Dendritic cell treated with granulocyte-macrophage colony-stimulating factor and Interleukin-4, amounts not matched to agents 40 ng/mL and 50 ng/mL, for 4 days (primary cell): ENCODE measurements around the gene LINC00632.

Source experiments
- H3K27ac Mint-ChIP-seq: one replicate; pipeline ENCODE4 v1.8.0; 2022; ENCODE audit warnings: mild to moderate bottlenecking, mixed read lengths
- H3K27me3 Mint-ChIP-seq: one replicate; pipeline ENCODE4 v1.8.0; 2022; ENCODE audit warnings: mild to moderate bottlenecking, mixed read lengths
- H3K36me3 Mint-ChIP-seq: one replicate; pipeline ENCODE4 v1.8.0; 2022; ENCODE audit warnings: low read depth, mixed read lengths
- H3K4me1 Mint-ChIP-seq: one replicate; pipeline ENCODE4 v1.8.0; 2022; ENCODE audit warnings: low read depth, mixed read lengths
- H3K4me3 Mint-ChIP-seq: one replicate; pipeline ENCODE4 v1.8.0; 2022; ENCODE audit warnings: mild to moderate bottlenecking, moderate library complexity, mixed read lengths
- H3K9me3 Mint-ChIP-seq: one replicate; pipeline ENCODE4 v1.8.0; 2022; ENCODE audit warnings: mixed read lengths
- intact Hi-C: fragments of 100-400 bp; cut with micrococcal nuclease; formaldehyde crosslinking; loops from one replicate; pipeline ENCODE4 v1.15.0; 2022

LINC00632 gene

GRCh38 chrX:140724309-140724708 lies 14.8 kb downstream of the LINC00632 start:
- no peaks in the 10 kb centered on the region for H3K27me3 Mint-ChIP-seq
- no peak overlapping the region for H3K27ac Mint-ChIP-seq
- H3K36me3 Mint-ChIP-seq, result no peaks in the 10 kb centered on the region
- no peak overlapping the region for H3K4me3 Mint-ChIP-seq
- intact Hi-C loops, result no loop called here
- no peaks in the 10 kb centered on the region for H3K4me1 Mint-ChIP-seq
- H3K9me3 Mint-ChIP-seq, result no peaks in the 10 kb centered on the region

GRCh38 chrX:140724736-140725135 lies 15.2 kb downstream of the LINC00632 start:
- no peaks in the 10 kb centered on the region for H3K36me3 Mint-ChIP-seq
- no peaks in the 10 kb centered on the region for H3K27me3 Mint-ChIP-seq
- H3K9me3 Mint-ChIP-seq, result no peaks in the 10 kb centered on the region
- no peak overlapping the region for H3K4me3 Mint-ChIP-seq
- no peaks in the 10 kb centered on the region for H3K4me1 Mint-ChIP-seq
- no peak overlapping the region for H3K27ac Mint-ChIP-seq
- intact Hi-C loops, result no loop called here

- Mint-ChIP-seq H3K9me3 (no peaks in the 10 kb centered on the region), H3K4me3 (no peak overlapping the region), H3K4me1 (no peaks in the 10 kb centered on the region), H3K36me3 (no peaks in the 10 kb centered on the region), H3K27me3 (no peaks in the 10 kb centered on the region), H3K27ac (no peak overlapping the region)
- intact Hi-C loops, result no loop called here
These were observed 15.9 kb downstream of the LINC00632 start for GRCh38 chrX:140725500-140725899.

- Mint-ChIP-seq H3K36me3 (no peaks in the 10 kb centered on the region), H3K4me1 (no peaks in the 10 kb centered on the region), H3K9me3 (no peaks in the 10 kb centered on the region), H3K4me3 (no peak overlapping the region), H3K27ac (no peak overlapping the region), H3K27me3 (no peaks in the 10 kb centered on the region)
- intact Hi-C loops, result no loop called here
These were observed 24.3 kb downstream of the LINC00632 start for GRCh38 chrX:140733766-140734342.

GRCh38 chrX:140744085-140744484 lies 34.5 kb downstream of the LINC00632 start:
- no peaks in the 10 kb centered on the region for H3K36me3 Mint-ChIP-seq
- H3K27me3 Mint-ChIP-seq, result no peaks in the 10 kb centered on the region
- H3K27ac Mint-ChIP-seq, result no peak overlapping the region
- no peak overlapping the region for H3K4me3 Mint-ChIP-seq
- H3K4me1 Mint-ChIP-seq, result no peaks in the 10 kb centered on the region
- intact Hi-C loops, result no loop called here
- H3K9me3 Mint-ChIP-seq, result no peaks in the 10 kb centered on the region

GRCh38 chrX:140756941-140757340 lies 47.4 kb downstream of the LINC00632 start:
- intact Hi-C loops, result no loop called here
- Mint-ChIP-seq H3K4me1 (no peaks in the 10 kb centered on the region), H3K27me3 (peaks cover under 1% of the 10 kb centered on the region), H3K9me3 (no peaks in the 10 kb centered on the region), H3K27ac (no peak overlapping the region), H3K4me3 (no peak overlapping the region), H3K36me3 (no peaks in the 10 kb centered on the region)

- Mint-ChIP-seq H3K27me3 (peaks cover 27% of the 10 kb centered on the region), H3K4me3 (no peak overlapping the region), H3K36me3 (no peaks in the 10 kb centered on the region), H3K4me1 (peaks cover 6% of the 10 kb centered on the region), H3K9me3 (no peaks in the 10 kb centered on the region), H3K27ac (no peak overlapping the region)
- intact Hi-C loops, result no loop called here
These were observed 52.5 kb downstream of the LINC00632 start for GRCh38 chrX:140762061-140762460.

GRCh38 chrX:140764401-140764919 lies 54.9 kb downstream of the LINC00632 start:
- no peaks in the 10 kb centered on the region for H3K9me3 Mint-ChIP-seq
- intact Hi-C loops, result no loop called here
- peak overlapping the region; percentile 33 for H3K4me3 Mint-ChIP-seq
- peaks cover 6% of the 10 kb centered on the region for H3K4me1 Mint-ChIP-seq
- peaks cover 27% of the 10 kb centered on the region for H3K27me3 Mint-ChIP-seq
- H3K36me3 Mint-ChIP-seq, result no peaks in the 10 kb centered on the region
- no peak overlapping the region for H3K27ac Mint-ChIP-seq

- Mint-ChIP-seq H3K4me3 (no peak overlapping the region), H3K27ac (no peak overlapping the region), H3K36me3 (no peaks in the 10 kb centered on the region), H3K27me3 (peaks cover 27% of the 10 kb centered on the region), H3K4me1 (peaks cover 6% of the 10 kb centered on the region), H3K9me3 (no peaks in the 10 kb centered on the region)
- intact Hi-C loops, result no loop called here
These were observed 55.7 kb downstream of the LINC00632 start for GRCh38 chrX:140765043-140765784.

GRCh38 chrX:140766024-140766611 lies 56.6 kb downstream of the LINC00632 start:
- H3K27ac Mint-ChIP-seq, result no peak overlapping the region
- peaks cover 6% of the 10 kb centered on the region for H3K4me1 Mint-ChIP-seq
- no peaks in the 10 kb centered on the region for H3K36me3 Mint-ChIP-seq
- peaks cover 27% of the 10 kb centered on the region for H3K27me3 Mint-ChIP-seq
- H3K4me3 Mint-ChIP-seq, result no peak overlapping the region
- no peaks in the 10 kb centered on the region for H3K9me3 Mint-ChIP-seq
- intact Hi-C loops, result no loop called here

GRCh38 chrX:140767646-140768045 lies 58.1 kb downstream of the LINC00632 start:
- H3K4me1 Mint-ChIP-seq, result peaks cover 6% of the 10 kb centered on the region
- H3K27ac Mint-ChIP-seq, result no peak overlapping the region
- peaks cover 24% of the 10 kb centered on the region for H3K27me3 Mint-ChIP-seq
- no peak overlapping the region for H3K4me3 Mint-ChIP-seq
- no peaks in the 10 kb centered on the region for H3K9me3 Mint-ChIP-seq
- intact Hi-C loops, result no loop called here
- no peaks in the 10 kb centered on the region for H3K36me3 Mint-ChIP-seq

- intact Hi-C loops, result no loop called here
- no peaks in the 10 kb centered on the region for H3K36me3 Mint-ChIP-seq
- H3K9me3 Mint-ChIP-seq, result no peaks in the 10 kb centered on the region
- no peak overlapping the region for H3K4me3 Mint-ChIP-seq
- H3K4me1 Mint-ChIP-seq, result no peaks in the 10 kb centered on the region
- no peak overlapping the region for H3K27ac Mint-ChIP-seq
- no peaks in the 10 kb centered on the region for H3K27me3 Mint-ChIP-seq
These were observed 65.7 kb downstream of the LINC00632 start for GRCh38 chrX:140775211-140775610.

GRCh38 chrX:140776320-140776719 lies 66.8 kb downstream of the LINC00632 start:
- Mint-ChIP-seq H3K27ac (no peak overlapping the region), H3K9me3 (no peaks in the 10 kb centered on the region), H3K4me3 (no peak overlapping the region), H3K4me1 (no peaks in the 10 kb centered on the region), H3K27me3 (no peaks in the 10 kb centered on the region), H3K36me3 (no peaks in the 10 kb centered on the region)
- intact Hi-C loops, result no loop called here

GRCh38 chrX:140794642-140795041 lies 85.1 kb downstream of the LINC00632 start:
- H3K9me3 Mint-ChIP-seq, result no peaks in the 10 kb centered on the region
- H3K4me3 Mint-ChIP-seq, result no peak overlapping the region
- H3K27me3 Mint-ChIP-seq, result no peaks in the 10 kb centered on the region
- no peak overlapping the region for H3K27ac Mint-ChIP-seq
- intact Hi-C loops, result no loop called here
- no peaks in the 10 kb centered on the region for H3K36me3 Mint-ChIP-seq
- no peaks in the 10 kb centered on the region for H3K4me1 Mint-ChIP-seq
